Colon (tissue), 2 donors: Measurements from ENCODE around the gene BNC2.

ENCODE experiments used
- FAIRE-seq: peaks from 2 replicates; lab custom pipeline; 2012; peaks lifted over from hg19 to GRCh38; lab: Jason Lieb, UNC
- donor health status: control.
- donor health status: control.

The BNC2 gene

DNA sequence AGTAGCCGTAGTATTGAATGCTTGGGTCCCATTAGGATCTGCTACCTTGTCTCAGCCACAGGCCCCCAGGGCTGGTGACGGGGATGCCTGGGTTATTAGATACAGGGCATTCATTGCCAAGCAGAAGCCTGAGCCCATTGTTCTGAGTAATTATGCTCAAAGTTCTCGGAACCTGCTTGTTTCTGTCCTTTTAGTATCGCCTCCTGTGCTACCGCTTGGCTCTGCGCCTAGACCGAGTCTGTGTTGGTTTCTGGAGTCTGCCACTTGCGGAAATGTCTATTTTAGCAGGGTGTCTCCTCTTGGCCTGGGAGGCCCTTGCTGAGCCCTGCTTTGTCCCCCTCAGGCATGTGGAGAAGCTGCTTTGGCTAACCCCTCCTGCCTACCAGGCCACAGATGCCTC, 506.1 kb downstream of the BNC2 start:
- FAIRE-seq, result no peak

DNA sequence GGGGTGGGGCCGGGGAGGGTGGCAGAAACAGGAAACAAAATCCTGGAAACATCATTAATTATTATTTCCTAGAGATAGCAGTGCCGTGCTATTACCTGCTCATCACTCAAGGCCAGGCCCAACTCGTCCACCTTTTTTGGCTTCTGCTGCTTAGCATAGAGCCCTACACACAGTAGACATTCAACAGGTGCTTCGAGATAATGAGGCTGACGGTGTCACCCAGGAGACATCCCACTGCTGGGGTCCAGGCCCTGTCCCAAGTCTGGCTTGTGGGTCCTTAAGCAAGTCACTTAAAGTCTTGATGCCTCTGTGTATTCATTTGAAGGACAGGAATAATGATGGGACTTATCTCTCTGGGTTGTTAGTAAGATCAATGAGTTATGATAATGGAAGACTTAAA, 506.6 kb downstream of the BNC2 start:
- no peak for FAIRE-seq

DNA sequence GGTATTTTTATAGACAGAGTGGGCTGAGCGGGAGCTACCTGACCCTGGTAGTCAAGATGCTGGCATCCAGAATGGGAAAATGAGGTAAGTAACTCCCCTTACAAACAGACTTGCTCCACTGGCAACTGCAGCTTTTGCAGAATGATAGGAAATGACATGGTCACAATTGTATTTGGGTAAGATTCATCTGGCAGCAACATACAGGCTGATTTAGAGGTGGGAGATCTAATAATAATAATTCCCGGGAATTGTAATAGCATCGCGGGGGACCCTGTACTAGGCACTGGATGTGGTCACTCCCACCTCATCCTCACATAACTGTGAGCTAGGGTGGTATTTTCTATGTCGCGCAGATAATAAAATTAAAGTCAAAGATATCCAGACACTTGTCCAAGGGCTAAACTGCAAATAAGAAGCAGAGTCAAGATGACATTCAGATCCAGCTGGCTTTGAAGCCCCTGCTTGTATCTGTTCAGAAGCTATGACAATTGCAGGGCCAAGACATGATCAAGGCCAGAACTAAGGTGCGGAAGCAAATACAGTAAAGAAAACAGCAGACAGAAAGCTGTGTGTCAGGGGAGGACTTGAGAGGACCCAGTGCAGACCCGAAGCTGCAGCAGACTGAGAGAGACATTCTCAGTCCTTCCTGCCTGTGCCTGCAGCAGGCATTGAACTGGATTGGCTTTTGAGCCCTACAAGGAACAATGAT, 507.2 kb downstream of the BNC2 start:
- FAIRE-seq, result no peak

DNA sequence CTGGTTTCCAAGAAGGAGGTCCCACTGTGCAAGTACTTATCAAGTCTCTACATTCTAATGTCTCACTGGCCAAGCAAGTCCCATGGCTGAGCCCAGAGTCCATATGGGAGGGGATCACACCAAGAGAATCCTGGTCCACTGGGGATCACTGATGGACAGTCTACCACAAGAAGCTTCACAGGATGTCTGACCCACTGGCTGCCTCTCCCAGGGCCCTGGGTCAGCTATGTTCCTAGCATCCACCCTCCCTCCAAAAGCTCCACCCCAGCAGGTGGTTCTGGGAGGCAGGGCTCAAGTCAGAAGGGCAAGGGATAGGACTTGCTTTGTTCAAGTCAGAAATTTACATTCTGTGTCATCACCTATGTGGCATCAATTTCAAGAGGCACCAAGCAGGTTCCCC, 508.5 kb downstream of the BNC2 start:
- FAIRE-seq, result no peak

DNA sequence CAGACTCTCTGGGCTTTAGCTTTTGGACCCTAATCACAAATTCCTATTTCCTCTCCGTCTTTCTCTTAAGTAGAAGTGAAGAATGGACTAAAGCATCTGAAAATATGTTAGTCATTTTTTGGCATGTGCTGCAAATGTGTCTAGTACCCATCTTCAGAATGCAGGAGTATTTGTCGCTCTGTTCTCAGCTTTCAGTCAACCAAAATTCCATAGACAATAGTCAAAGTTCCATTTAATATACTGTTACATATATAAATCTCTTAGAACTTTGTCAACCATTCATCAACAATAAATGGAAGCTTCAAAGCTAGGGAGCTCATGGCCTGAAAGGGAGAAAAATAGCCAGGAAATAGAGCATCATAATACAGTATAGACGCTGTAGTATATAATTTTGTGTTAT, 509.4 kb downstream of the BNC2 start:
- no peak for FAIRE-seq

DNA sequence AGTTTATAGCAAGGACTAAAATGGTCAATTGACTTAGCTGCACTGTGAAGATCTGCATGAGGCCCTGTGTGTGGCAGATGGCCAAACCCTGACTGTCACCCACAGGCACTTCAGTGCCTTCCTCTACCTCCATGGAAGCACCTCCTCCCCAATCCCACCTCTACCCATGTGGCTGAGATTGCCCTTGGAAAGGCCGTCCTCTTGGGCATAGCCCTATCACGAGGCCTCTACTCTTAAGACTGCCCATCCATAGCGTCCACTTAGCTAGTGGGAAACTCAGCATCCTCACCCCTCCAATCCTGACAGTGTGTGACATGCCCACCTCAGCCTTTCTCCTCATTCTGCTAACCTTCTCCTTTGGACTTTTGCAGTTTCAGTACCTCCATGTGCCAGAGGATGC, 510.2 kb downstream of the BNC2 start:
- no peak for FAIRE-seq
